Stimulated activated CD8-positive, alpha-beta memory T cell treated with anti-CD3 and anti-CD28 coated beads, Interleukin-4, amount 100 ng/mL, for 1 hour (primary cell): ENCODE results near the gene ING1.
"Not testable (repeated sequence)": the region's sequence is repeated elsewhere in the genome, so short reads cannot be mapped to it uniquely, and the experiment has no call there.

ENCODE experiments used
- DNase-seq, 2 donors: peaks; one replicate each; pipeline ENCODE4 v3.0.0-alpha.2; 2020; ENCODE audit warnings: low read depth in 2 of 2, low spot score in 1 of 2

The ING1 gene

GRCh38 chr13:110690516-110690915 lies 23.0 kb upstream of the ING1 start:
- no peak for DNase-seq

- DNase-seq: not testable (repeated sequence)
Measured at GRCh38 chr13:110695774-110696173, 17.7 kb upstream of the ING1 start.

GRCh38 chr13:110696776-110697175 lies 16.7 kb upstream of the ING1 start:
- no peak for DNase-seq

GRCh38 chr13:110697842-110698241 lies 15.7 kb upstream of the ING1 start:
- DNase-seq: no peak

GRCh38 chr13:110698689-110699088 lies 14.8 kb upstream of the ING1 start:
- no peak for DNase-seq

GRCh38 chr13:110699148-110700145 lies 14.1 kb upstream of the ING1 start:
- no peak for DNase-seq

- DNase-seq: no peak
Measured at GRCh38 chr13:110700186-110700585, 13.3 kb upstream of the ING1 start.

GRCh38 chr13:110700641-110701040 lies 12.9 kb upstream of the ING1 start:
- DNase-seq: no peak

- DNase-seq: not testable (repeated sequence)
Measured at GRCh38 chr13:110701061-110701460, 12.4 kb upstream of the ING1 start.

GRCh38 chr13:110702089-110702488 lies 11.4 kb upstream of the ING1 start:
- no peak for DNase-seq

- no peak for DNase-seq
Measured at GRCh38 chr13:110702591-110703526, 10.6 kb upstream of the ING1 start.

- no peak for DNase-seq
Measured at GRCh38 chr13:110705356-110705825, 8.1 kb upstream of the ING1 start.

- DNase-seq: peak; percentile 80 to 86
Measured at GRCh38 chr13:110705826-110706569, 7.5 kb upstream of the ING1 start, which contains the start of gene CARS2. Gene CARS2, minus strand, starts transcription at chr13:110706116. Its CDS starts 23 bp downstream, at chr13:110706093.

GRCh38 chr13:110706570-110707372 lies 6.7 kb upstream of the ING1 start:
- DNase-seq: no peak

GRCh38 chr13:110712081-110712848 lies 1.2 kb upstream of the ING1 start:
- DNase-seq: peak; percentile 71 to 77

- peak; percentile 97 to 99 for DNase-seq
Measured at GRCh38 chr13:110712849-110713641, 455 bp upstream of the ING1 start.

GRCh38 chr13:110713981-110714796 lies 689 bp downstream of the ING1 start:
- DNase-seq: peak; percentile 56 to 58
